OCI-LY1 (cell line): ENCODE data around the gene ITPRID1.

Experiments used
- H2AFZ ChIP-seq: fragments of 200-600 bp; sonication (generic), shearing (Covaris generic); 2 replicates; pipeline ENCODE4 v1.6.0; 2014; ENCODE audit warnings: antibody characterized with exemption, mild to moderate bottlenecking, low read length
- H3F3A ChIP-seq: fragments of 200-600 bp; sonication (generic), shearing (Covaris generic); 2 replicates; pipeline ENCODE4 v1.6.0; 2014; ENCODE audit warnings: mild to moderate bottlenecking, antibody characterized with exemption, low read length, moderate library complexity; ENCODE audit not compliant: insufficient read depth
- H3K27ac ChIP-seq: fragments of 200-600 bp; sonication (generic); 2 replicates; pipeline ENCODE4 v1.5.1; 2014; ENCODE audit warnings: low read length, mixed run types, mild to moderate bottlenecking, low read depth; ENCODE audit not compliant: poor library complexity, severe bottlenecking
- H3K27me3 ChIP-seq: fragments of 200-600 bp; sonication (generic); 2 replicates; pipeline ENCODE4 v1.6.0; 2014; ENCODE audit warnings: antibody characterized with exemption, mild to moderate bottlenecking, low read length, moderate library complexity; ENCODE audit not compliant: insufficient read depth
- H3K36me3 ChIP-seq: fragments of 200-600 bp; sonication (generic); 2 replicates; pipeline ENCODE4 v1.6.1; 2014; ENCODE audit warnings: mild to moderate bottlenecking, antibody characterized with exemption, low read length, moderate library complexity, mixed read lengths; ENCODE audit not compliant: insufficient read depth
- H3K4me1 ChIP-seq: fragments of 200-600 bp; sonication (generic); 2 replicates; pipeline ENCODE4 v1.5.1; 2014; ENCODE audit warnings: mild to moderate bottlenecking, low read length, moderate library complexity; ENCODE audit not compliant: insufficient read depth, severe bottlenecking
- H3K4me2 ChIP-seq: fragments of 200-600 bp; sonication (generic), shearing (Covaris generic); 2 replicates; pipeline ENCODE4 v1.6.1; 2014; ENCODE audit warnings: low read length
- H3K4me3 ChIP-seq: fragments of 200-600 bp; sonication (generic); 2 replicates; pipeline ENCODE4 v1.5.1; 2014; ENCODE audit warnings: low read length, low read depth, mild to moderate bottlenecking, mixed read lengths; ENCODE audit not compliant: poor library complexity, severe bottlenecking
- H3K79me2 ChIP-seq: fragments of 200-600 bp; shearing (Covaris generic); 2 replicates; pipeline ENCODE4 v1.6.1; 2016; ENCODE audit warnings: mixed run types, low read length, mixed read lengths; ENCODE audit not compliant: insufficient read depth
- H3K9ac ChIP-seq: fragments of 200-600 bp; sonication (generic), shearing (Covaris generic); 2 replicates; pipeline ENCODE4 v1.6.1; 2014; ENCODE audit warnings: mild to moderate bottlenecking, low read length, mixed read lengths
- H3K9me2 ChIP-seq: fragments of 200-600 bp; sonication (generic), shearing (Covaris generic); 2 replicates; pipeline ENCODE4 v1.6.1; 2014; ENCODE audit warnings: low read depth, mild to moderate bottlenecking, low read length, mixed read lengths
- H3K9me3 ChIP-seq: fragments of 200-600 bp; shearing (Covaris generic); 2 replicates; pipeline ENCODE4 v1.6.1; 2014; ENCODE audit warnings: low read length, mixed read lengths
- H4K20me1 ChIP-seq: fragments of 200-600 bp; sonication (generic), shearing (Covaris generic); 2 replicates; pipeline ENCODE4 v1.6.0; 2016; ENCODE audit warnings: mild to moderate bottlenecking, low read length; ENCODE audit not compliant: insufficient read depth
- EZH2 ChIP-seq: fragments of 200-600 bp; sonication (generic), shearing (Covaris generic); IDR thresholded peaks from 2 replicates; pipeline ENCODE4 v1.8.0; 2017; ENCODE audit warnings: borderline replicate concordance, mixed run types, mild to moderate bottlenecking, antibody characterized with exemption, low read length, moderate library complexity, mixed read lengths
- TF ChIP-seq, protein P1 (sequence below): fragments of 200-600 bp; sonication (generic), shearing (Covaris generic); IDR thresholded peaks from 2 replicates; pipeline ENCODE4 v1.5.1; 2017; ENCODE audit warnings: mild to moderate bottlenecking, antibody characterized with exemption, low read length, moderate library complexity, mixed read lengths

ITPRID1 gene

DNA sequence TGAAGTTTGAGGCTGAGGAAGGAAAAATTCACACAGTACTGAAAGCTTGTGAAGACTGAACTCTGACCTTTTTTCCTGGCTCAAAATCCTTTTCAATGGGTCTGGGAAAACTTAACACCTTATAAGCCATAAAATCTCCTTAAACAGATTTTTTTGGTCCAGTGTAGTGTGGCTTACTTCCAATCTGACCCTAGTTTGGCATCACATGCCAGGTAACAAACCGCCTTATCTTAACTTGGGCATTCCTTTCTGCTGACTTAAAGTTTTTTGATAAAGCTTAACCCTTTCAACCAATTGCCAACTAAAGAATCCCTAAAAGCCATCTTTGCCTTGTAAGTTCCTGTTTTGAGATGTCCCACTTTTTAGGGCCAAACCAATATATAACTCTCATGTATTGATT lies 13.2 kb upstream of the ITPRID1 start:
- Histone ChIP-seq H3K4me1 (no peaks in the 10 kb centered on the region), H3K4me2 (no peak overlapping the region), H3K36me3 (no peaks in the 10 kb centered on the region), H4K20me1 (no peaks in the 10 kb centered on the region), H3K9me3 (no peaks in the 10 kb centered on the region), H3F3A (no peaks in the 10 kb centered on the region), H3K27ac (no peak overlapping the region), H3K9me2 (no peaks in the 10 kb centered on the region), H3K9ac (no peak overlapping the region), H3K4me3 (no peak overlapping the region), H3K27me3 (no peaks in the 10 kb centered on the region), H2AFZ (no peak overlapping the region), H3K79me2 (no peaks in the 10 kb centered on the region)
- TF ChIP-seq, protein P1, sequence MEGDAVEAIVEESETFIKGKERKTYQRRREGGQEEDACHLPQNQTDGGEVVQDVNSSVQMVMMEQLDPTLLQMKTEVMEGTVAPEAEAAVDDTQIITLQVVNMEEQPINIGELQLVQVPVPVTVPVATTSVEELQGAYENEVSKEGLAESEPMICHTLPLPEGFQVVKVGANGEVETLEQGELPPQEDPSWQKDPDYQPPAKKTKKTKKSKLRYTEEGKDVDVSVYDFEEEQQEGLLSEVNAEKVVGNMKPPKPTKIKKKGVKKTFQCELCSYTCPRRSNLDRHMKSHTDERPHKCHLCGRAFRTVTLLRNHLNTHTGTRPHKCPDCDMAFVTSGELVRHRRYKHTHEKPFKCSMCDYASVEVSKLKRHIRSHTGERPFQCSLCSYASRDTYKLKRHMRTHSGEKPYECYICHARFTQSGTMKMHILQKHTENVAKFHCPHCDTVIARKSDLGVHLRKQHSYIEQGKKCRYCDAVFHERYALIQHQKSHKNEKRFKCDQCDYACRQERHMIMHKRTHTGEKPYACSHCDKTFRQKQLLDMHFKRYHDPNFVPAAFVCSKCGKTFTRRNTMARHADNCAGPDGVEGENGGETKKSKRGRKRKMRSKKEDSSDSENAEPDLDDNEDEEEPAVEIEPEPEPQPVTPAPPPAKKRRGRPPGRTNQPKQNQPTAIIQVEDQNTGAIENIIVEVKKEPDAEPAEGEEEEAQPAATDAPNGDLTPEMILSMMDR = no peak
- TF ChIP-seq EZH2 = no peak

DNA sequence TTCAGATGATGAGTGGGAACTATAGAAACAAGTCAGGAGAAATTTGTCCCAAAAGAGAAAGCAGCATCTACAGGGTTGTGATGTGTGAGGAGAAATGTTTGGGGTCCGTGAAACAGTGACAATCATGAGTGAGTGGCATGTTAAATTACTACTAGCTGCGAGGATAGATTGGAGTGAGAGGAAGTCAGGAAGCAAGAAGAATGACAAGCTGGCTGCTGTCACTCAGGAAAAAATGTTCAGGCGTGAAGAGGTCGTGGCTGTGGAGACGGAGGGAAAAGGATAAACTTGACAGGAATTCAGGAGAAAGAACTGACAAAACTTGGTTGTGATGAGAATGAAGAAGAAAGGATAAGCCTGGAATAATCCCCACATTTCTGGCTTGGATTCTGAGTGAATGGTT lies 5.1 kb upstream of the ITPRID1 start:
- no peaks in the 10 kb centered on the region for H3K79me2 ChIP-seq
- H2AFZ ChIP-seq = no peak overlapping the region
- H3K27ac ChIP-seq = no peak overlapping the region
- H3K36me3 ChIP-seq = no peaks in the 10 kb centered on the region
- H3K9me3 ChIP-seq = no peaks in the 10 kb centered on the region
- H4K20me1 ChIP-seq = no peaks in the 10 kb centered on the region
- H3K9ac ChIP-seq = no peak overlapping the region
- no peaks in the 10 kb centered on the region for H3K27me3 ChIP-seq
- TF ChIP-seq EZH2 = no peak
- TF ChIP-seq, protein P1 = no peak
- no peaks in the 10 kb centered on the region for H3K4me1 ChIP-seq
- no peaks in the 10 kb centered on the region for H3K9me2 ChIP-seq
- H3F3A ChIP-seq = no peaks in the 10 kb centered on the region
- no peak overlapping the region for H3K4me2 ChIP-seq
- H3K4me3 ChIP-seq = no peak overlapping the region

DNA sequence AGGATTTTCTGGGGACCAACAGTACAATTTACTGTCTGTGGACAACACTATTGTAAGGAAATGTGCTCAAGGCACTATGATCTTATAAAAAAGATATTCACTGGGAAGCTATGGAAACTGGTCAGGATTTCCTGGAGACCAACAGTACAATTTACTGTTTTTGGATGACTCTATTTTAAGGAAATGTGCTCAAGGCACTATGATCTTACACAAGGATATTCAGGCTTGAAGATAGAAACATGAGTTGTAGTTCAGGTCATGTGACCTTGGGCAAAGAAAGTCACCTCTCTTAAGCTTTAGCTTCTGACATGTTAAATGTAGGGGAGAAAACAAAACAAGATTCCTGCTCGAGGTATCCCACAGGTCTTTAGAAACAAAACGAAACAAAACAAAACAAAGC lies 1.7 kb upstream of the ITPRID1 start:
- Histone ChIP-seq H3K79me2 (no peaks in the 10 kb centered on the region), H3K27ac (no peak overlapping the region), H3F3A (no peaks in the 10 kb centered on the region), H3K4me2 (no peak overlapping the region), H3K27me3 (no peaks in the 10 kb centered on the region), H3K9me3 (no peaks in the 10 kb centered on the region), H3K36me3 (no peaks in the 10 kb centered on the region), H3K9ac (no peak overlapping the region), H3K4me3 (no peak overlapping the region), H3K9me2 (no peaks in the 10 kb centered on the region), H3K4me1 (no peaks in the 10 kb centered on the region), H2AFZ (no peak overlapping the region), H4K20me1 (no peaks in the 10 kb centered on the region)
- TF ChIP-seq, protein P1 = no peak
- no peak for TF ChIP-seq EZH2
